HepG2 (cell line): Measurements from ENCODE around the gene LRRC10B.

Source experiments
- AGO2 ChIP-seq: fragments of 200-400 bp; formaldehyde crosslinking; optimal IDR thresholded peaks from 2 replicates; pipeline ENCODE3; 2017; ENCODE audit warnings: mild to moderate bottlenecking, low read depth, low read length, moderate library complexity
- ATF2 ChIP-seq: sonication (generic); formaldehyde crosslinking; IDR thresholded peaks from 2 replicates; pipeline ENCODE4 v1.4.0; 2020; ENCODE audit warnings: missing genetic modification reagents
- EEA1 ChIP-seq: sonication (generic); formaldehyde crosslinking; IDR thresholded peaks from 2 replicates; pipeline ENCODE4 v1.5.1; 2020; ENCODE audit warnings: mild to moderate bottlenecking, missing genetic modification reagents, borderline replicate concordance
- EP300 ChIP-seq, 3 experiments: sonication (generic) in 1 of 3; formaldehyde crosslinking in 1 of 3; IDR thresholded peaks; 2 replicates each; pipeline versions ENCODE4 v1.5.1 to v1.6.1; 2011 to 2020; ENCODE audit warnings: low read depth in 2 of 3, low read length in 2 of 3, borderline replicate concordance in 1 of 3, improper control_type of control experiment in 1 of 3, mild to moderate bottlenecking in 1 of 3, missing genetic modification reagents in 1 of 3, moderate library complexity in 1 of 3
- HNRNPUL1 ChIP-seq: fragments of 200-400 bp; formaldehyde crosslinking; IDR thresholded peaks from 2 replicates; pipeline ENCODE4 v1.6.1; 2017; ENCODE audit warnings: low read depth, mild to moderate bottlenecking, low read length, moderate library complexity
- NR2F1 ChIP-seq, 2 experiments: fragments of 450-650 bp in 1 of 2; formaldehyde crosslinking in 1 of 2; IDR thresholded peaks; 2 replicates each; pipeline versions ENCODE4 v1.5.0 to v1.6.1; 2016 to 2020; ENCODE audit warnings: mild to moderate bottlenecking in 1 of 2, missing compliant biosample characterization in 1 of 2, missing genetic modification reagents in 1 of 2, moderate library complexity in 1 of 2
- SIN3B ChIP-seq: fragments of 150-350 bp; IDR thresholded peaks from 2 replicates; pipeline ENCODE4 v1.6.1; 2014; ENCODE audit warnings: low read length
- TARDBP ChIP-seq: sonication (generic); formaldehyde crosslinking; IDR thresholded peaks from 2 replicates; pipeline ENCODE4 v1.8.0; 2022; ENCODE audit warnings: mild to moderate bottlenecking, missing genetic modification reagents
- ZBTB33 ChIP-seq: sonication (generic); formaldehyde crosslinking; IDR thresholded peaks from 2 replicates; pipeline ENCODE4 v1.4.0; 2020; ENCODE audit warnings: missing genetic modification reagents
- ZKSCAN5 ChIP-seq: sonication (generic); formaldehyde crosslinking; IDR thresholded peaks from 2 replicates; pipeline ENCODE4 v1.5.1; 2020; ENCODE audit warnings: mild to moderate bottlenecking, missing genetic modification reagents
- ZNF264 ChIP-seq: sonication (generic); formaldehyde crosslinking; IDR thresholded peaks from 2 replicates; pipeline ENCODE4 v1.4.0; 2020; ENCODE audit warnings: missing genetic modification reagents
- TF ChIP-seq, protein P1 (sequence below): sonication (generic); formaldehyde crosslinking; IDR thresholded peaks from 2 replicates; pipeline ENCODE4 v1.5.0; 2020; ENCODE audit warnings: mild to moderate bottlenecking, missing genetic modification reagents, moderate library complexity
- TF ChIP-seq, protein P2 (sequence below): IDR thresholded peaks from 2 replicates; pipeline ENCODE4 v1.6.1; 2012; ENCODE audit warnings: inconsistent platforms
- TF ChIP-seq, protein P3 (sequence below): sonication (generic); formaldehyde crosslinking; IDR thresholded peaks from 2 replicates; pipeline ENCODE4 v1.4.0; 2020; ENCODE audit warnings: missing genetic modification reagents, borderline replicate concordance

DNA sequence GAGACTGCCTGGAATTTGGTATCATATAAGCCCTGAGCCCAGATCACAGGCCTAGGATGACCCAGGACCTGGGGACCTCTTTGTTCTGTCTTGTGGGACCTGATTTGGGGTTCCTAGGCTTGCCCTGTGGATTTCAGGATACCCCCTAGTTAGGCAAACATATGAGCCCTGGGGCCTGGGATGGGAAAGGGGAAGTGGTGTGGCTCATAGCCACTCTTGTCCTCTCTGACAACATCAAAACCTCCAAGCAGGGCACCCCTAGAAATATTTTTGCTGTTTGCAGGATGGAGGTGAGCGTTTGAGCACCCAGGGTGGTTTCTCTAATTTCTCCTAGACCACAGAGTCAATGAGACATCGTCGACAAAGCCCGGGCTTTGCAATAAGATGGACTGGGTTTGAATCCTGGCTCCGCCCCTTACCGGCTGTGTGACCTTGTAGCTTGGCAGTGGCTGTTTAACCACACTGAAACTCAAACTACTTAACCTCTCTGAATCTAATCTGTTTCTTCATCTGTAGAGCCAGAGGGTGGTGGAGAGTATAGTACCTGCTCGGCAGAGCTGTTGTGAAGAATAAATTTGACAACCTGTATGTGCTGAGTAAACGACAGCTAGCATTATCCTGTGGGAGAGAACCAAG is 5.3 kb upstream of the LRRC10B start:
- TF ChIP-seq TARDBP (CRISPR knock-in tag) (no peak), EP300 (IDR thresholded peaks at IDR 0.05; ENCODE audit: low read depth in 2 of 2, low read length in 2 of 2) (no peak), EP300 (CRISPR knock-in tag; IDR thresholded peaks at IDR 0.05; ENCODE audit: borderline replicate concordance) (no peak), NR2F1 (CRISPR knock-in tag; IDR thresholded peaks at IDR 0.05) (no peak), ATF2 (CRISPR knock-in tag) (no peak), ZNF264 (CRISPR knock-in tag) (no peak), AGO2 (no peak), ZKSCAN5 (no peak), HNRNPUL1 (no peak), SIN3B (no peak), ZBTB33 (no peak), EEA1 (CRISPR knock-in tag) (no peak)
- TF ChIP-seq, protein P1, sequence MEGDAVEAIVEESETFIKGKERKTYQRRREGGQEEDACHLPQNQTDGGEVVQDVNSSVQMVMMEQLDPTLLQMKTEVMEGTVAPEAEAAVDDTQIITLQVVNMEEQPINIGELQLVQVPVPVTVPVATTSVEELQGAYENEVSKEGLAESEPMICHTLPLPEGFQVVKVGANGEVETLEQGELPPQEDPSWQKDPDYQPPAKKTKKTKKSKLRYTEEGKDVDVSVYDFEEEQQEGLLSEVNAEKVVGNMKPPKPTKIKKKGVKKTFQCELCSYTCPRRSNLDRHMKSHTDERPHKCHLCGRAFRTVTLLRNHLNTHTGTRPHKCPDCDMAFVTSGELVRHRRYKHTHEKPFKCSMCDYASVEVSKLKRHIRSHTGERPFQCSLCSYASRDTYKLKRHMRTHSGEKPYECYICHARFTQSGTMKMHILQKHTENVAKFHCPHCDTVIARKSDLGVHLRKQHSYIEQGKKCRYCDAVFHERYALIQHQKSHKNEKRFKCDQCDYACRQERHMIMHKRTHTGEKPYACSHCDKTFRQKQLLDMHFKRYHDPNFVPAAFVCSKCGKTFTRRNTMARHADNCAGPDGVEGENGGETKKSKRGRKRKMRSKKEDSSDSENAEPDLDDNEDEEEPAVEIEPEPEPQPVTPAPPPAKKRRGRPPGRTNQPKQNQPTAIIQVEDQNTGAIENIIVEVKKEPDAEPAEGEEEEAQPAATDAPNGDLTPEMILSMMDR, result no peak
- TF ChIP-seq, protein P2, sequence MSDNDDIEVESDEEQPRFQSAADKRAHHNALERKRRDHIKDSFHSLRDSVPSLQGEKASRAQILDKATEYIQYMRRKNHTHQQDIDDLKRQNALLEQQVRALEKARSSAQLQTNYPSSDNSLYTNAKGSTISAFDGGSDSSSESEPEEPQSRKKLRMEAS, result no peak
- TF ChIP-seq, protein P3, sequence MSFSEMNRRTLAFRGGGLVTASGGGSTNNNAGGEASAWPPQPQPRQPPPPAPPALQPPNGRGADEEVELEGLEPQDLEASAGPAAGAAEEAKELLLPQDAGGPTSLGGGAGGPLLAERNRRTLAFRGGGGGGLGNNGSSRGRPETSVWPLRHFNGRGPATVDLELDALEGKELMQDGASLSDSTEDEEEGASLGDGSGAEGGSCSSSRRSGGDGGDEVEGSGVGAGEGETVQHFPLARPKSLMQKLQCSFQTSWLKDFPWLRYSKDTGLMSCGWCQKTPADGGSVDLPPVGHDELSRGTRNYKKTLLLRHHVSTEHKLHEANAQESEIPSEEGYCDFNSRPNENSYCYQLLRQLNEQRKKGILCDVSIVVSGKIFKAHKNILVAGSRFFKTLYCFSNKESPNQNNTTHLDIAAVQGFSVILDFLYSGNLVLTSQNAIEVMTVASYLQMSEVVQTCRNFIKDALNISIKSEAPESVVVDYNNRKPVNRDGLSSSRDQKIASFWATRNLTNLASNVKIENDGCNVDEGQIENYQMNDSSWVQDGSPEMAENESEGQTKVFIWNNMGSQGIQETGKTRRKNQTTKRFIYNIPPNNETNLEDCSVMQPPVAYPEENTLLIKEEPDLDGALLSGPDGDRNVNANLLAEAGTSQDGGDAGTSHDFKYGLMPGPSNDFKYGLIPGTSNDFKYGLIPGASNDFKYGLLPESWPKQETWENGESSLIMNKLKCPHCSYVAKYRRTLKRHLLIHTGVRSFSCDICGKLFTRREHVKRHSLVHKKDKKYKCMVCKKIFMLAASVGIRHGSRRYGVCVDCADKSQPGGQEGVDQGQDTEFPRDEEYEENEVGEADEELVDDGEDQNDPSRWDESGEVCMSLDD (CRISPR knock-in tag), result no peak
